ENCODE data around the gene CEP70.
"Not testable (repeated sequence)": the region's sequence is repeated elsewhere in the genome, so short reads cannot be mapped to it uniquely, and the experiment has no call there.

The CEP70 gene

DNA sequence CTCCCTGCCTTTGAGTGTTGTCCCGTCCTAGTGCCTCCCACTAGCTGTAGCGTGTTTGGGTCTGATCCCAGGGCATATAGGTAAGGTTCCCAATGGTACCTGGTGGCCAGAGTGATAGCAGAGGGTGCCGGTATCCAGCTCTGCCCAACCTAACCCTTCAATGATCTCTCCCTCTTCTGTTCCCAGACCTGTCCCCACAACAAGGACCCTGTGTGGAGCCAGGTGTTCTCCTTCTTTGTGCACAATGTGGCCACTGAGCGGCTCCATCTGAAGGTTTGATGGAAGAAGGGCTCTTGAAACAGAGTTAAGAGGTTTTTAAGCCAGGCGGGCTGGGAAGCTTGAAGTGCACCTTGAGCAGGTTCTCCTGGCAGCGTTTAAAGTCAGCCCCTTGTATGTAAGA lies 124.2 kb downstream of the CEP70 start:
- DNase-seq (ENCODE audit: low read depth, low spot score), result no peak

DNA sequence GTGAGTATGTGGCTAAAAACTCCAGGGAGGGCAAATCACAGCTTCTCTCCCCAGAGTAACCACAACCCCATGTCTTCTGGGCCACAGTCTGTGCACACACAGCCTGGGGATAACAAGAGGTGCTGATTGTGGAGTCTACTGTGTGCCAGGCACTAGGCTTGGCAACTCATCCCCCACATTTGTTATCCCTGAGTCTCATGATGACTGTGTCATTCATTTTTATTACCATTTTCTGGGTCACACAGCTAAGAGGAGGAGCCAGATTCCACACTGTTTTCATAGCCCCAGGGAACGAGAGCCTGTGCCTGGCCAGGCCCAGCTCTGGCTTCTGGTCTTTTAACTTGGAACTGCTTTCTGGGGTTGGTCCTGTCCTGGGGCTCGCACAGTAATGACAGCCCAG lies 125.2 kb downstream of the CEP70 start:
- DNase-seq (ENCODE audit: low read depth, low spot score), result peak; percentile 18

DNA sequence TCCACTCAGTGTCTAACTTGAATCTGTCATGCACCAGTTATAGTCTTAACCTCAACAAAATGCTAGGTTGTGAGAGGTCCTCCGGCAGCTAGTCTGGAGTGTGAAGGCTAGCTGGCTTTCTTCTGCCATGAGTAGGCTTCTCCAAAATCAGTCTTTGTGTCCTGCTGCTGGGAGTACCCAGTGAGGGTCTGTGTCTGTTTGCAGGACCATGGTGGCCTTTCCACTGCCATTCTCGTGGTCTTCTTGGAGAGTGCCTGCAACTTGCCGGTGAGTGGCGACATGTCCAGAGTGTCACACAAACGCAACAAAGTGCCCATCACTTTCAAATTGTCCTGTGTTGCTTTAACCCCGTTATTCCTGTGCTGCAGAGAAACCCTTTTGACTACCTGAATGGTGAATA lies 125.6 kb downstream of the CEP70 start:
- DNase-seq (ENCODE audit: low read depth, low spot score), result no peak

DNA sequence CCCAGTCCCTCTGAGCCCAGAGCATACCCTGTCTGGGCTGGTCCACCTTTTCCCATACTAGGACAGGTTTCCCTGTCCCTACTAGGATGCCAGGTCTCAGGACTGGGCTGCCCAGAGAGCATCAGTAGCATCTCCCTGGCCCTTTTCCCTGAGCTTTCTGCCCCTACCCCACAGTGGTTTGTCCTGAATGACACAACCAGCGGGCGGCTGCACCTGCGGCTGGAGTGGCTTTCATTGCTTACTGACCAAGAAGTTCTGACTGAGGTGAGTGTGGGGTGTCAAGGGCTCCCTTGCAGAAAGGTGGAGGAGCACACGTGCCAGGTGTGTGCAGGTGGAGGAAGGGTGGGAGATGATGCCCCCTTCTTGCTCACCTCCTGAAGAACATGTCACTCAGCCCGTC lies 126.1 kb downstream of the CEP70 start:
- no peak for DNase-seq (ENCODE audit: low read depth, low spot score)

DNA sequence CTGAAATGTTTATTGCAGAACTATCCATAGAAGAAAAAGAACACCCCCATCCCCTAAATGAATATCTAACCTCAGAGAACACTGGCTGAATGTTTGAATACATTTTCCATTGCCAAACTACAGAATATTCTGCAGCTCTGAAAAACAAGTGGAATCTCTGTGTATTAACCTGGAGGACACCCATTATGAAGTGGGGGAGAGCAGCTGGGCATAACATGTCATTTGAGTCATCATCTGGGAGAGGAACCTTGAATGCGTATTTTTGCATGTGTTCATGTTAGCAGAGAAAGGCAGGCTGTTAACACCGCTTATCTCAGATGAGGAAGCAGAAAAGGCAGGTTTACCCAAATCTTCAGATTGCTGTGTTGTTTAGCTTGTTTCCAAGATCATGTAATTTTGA lies 128.1 kb downstream of the CEP70 start:
- DNase-seq (ENCODE audit: low read depth, low spot score), result no peak

DNA sequence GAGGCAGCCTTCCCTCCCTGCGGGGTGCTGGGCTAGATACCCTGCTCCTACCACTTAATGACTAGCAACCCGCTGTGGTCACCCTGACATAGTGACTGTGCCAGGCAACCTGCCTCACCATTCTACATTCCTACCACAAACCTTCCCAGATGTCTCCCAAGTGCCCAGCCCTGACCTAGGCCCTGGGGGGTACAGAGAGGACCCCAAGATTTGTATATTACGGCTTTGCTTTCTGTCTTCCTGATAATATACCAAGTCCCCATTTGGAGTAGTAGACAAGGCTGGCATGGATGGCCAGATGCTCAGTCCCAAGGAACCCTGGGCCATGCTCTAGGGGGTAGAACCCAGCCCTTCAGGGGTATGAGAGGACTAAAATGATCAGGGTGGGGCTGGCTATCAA lies 128.6 kb downstream of the CEP70 start:
- no peak for DNase-seq (ENCODE audit: low read depth, low spot score)

DNA sequence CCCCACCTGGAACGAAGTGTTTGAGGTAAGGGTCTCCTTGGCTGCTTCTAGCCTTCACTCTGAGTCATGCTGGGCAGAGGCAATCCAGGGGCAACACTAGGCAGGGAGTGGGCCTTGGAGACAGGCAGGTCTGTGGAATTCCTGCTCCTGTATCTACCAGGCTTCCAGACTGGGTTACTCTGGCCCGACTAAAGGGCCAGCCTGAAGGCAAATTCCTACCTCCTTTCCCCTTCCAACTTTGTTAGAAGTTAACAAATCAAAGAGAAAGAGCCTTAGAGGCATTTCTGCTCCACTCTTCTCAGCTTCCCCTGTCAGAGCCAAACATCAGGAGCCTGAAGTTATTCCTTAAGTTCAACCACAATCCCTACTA lies 129.6 kb downstream of the CEP70 start:
- no peak for DNase-seq (ENCODE audit: low read depth, low spot score)

DNA sequence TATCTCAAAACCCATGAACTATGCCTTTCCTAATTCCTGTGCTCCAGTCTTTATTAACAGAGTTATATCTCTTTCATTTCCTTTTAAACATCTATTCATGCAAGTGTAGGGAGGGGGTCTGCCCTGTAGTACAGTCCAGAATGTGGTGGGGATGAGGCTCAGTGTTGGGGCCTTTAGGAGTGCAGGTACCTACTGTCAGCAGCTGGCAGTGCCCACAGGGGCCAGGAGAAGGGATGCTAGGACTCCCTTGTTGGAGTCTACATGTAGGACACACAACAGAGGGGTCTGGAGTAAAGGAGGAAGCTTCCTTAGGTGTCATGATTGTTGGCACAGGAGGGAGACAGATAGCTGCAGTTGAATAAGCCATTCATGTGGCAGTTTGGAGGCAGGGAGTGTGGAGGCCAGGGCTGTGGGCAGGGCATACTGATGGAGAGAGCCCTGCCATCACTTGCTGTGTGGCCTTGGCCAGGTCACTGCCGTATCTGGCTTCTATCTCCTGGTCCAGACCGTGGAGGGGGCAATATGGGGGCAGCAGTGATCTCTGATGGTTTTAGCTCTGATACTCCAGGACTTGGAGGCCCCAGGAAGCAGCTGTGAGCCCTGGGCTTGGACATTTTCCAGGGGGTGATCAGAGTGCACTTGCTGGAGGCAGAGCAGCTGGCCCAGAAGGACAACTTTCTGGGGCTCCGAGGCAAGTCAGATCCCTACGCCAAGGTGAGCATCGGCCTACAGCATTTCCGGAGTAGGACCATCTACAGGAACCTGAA lies 130.2 kb downstream of the CEP70 start:
- no peak for DNase-seq (ENCODE audit: low read depth, low spot score)

DNA sequence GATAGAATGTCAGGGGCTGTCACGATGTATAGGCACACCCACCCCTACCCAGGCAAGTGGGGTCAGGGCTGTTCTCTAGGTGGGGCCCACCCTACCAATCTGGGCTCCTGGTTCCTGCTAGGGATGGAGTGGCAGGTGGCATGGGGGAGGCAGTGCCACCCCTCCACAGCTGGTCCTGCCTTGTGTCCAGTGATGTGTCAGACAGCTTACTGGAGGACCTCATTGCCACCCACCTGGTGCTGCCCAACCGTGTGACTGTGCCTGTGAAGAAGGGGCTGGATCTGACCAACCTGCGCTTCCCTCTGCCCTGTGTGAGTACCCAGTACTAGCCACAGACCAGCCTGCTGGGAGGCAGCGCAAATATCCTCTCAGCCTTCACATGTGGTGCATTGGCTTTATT lies 132.2 kb downstream of the CEP70 start:
- no peak for DNase-seq (ENCODE audit: low read depth, low spot score)

DNA sequence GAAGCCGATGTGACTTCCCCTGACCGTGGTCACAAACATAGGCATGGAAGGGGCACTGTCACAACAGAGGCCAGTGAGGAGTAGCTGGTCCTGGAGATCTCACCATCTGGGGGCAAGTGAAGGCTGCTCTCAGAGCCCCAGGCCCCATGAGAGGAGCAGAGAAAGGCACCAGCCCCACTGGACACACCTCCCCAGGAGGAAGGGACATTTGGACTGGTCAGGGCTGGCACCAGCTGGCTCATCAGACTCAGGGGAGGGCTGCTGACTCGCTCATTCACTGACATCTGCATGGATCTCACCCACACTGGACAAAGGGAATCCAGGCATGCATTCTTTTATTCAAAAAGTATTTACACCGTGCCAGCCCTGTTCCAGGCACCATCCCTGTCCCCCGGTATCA lies 132.8 kb downstream of the CEP70 start:
- DNase-seq (ENCODE audit: low read depth, low spot score), result peak; percentile 20

DNA sequence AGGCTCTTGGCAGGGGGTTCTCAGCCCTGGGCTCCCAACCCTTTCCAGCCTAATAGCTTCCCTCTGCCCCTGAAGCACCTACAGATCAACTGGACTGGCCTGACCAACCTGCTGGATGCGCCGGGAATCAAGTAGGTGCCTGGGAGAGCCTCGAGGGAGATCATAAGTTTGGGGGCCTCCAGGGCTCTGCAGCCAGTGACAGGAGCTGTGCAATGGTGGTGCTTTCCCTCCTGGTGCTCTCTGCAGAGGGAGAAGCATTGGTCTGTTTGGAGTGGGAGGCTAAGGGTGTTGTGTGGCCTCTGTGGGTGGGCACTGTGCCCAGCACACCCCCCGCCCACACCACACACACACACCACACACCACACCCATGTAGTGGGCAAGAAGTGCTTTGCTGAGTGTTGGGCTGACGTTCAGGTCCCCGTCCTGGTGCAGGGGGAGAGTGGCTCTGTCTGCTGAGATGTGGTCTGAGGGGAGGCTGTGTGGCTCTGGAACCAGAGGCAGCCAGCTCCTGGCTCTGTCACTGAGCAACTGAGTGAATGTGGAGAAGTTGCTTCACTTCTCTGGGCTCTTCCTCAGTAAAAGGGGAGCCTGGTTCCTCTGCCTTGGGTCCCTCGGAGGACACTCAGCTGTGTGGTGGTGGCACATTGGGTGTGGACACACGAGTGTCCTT lies 133.4 kb downstream of the CEP70 start:
- DNase-seq (ENCODE audit: low read depth, low spot score), result no peak

DNA sequence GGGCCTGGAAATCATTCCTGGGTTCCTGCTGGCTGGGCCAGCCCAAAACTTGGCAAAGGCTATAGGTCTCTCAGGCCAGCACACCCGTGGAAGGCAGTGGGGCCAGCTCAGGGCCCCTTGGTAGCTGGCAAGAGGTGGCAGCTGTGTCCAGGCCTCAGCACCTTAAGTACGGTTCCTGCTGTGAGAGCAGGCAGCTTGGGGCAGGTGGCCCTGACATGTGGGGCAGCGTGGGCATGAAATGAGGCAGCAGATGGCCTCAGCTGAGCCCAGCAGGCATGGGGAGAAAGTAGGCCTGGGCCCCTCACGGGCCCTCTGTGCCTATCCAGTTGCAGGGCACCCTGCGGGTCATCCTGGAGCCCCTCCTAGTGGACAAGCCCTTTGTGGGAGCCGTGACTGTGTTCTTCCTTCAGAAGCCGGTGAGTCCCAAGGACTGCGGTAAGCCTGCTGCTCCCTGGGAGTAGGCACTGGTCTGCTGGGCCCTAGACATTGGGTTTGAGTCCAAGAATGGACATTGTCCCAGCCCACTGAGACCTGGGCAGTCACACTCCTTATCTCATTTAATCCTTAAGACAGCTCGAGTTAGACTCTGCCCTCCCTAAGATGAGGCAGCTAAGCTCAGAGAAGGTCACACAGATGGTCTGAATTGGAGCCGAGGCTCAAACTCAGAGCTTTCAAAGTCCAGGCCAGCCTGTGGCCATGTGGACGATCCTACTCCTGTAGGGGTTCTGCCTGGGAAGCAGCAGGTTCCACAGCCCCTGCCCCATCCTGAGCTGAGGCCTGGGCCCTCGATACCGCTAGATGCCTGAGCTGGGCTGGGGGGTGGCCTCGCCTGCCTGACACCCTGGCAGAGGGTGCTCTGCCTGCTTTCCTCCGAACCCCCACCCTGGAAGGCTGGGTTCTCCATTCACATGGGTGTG lies 134.2 kb downstream of the CEP70 start:
- no peak for DNase-seq (ENCODE audit: low read depth, low spot score)

DNA sequence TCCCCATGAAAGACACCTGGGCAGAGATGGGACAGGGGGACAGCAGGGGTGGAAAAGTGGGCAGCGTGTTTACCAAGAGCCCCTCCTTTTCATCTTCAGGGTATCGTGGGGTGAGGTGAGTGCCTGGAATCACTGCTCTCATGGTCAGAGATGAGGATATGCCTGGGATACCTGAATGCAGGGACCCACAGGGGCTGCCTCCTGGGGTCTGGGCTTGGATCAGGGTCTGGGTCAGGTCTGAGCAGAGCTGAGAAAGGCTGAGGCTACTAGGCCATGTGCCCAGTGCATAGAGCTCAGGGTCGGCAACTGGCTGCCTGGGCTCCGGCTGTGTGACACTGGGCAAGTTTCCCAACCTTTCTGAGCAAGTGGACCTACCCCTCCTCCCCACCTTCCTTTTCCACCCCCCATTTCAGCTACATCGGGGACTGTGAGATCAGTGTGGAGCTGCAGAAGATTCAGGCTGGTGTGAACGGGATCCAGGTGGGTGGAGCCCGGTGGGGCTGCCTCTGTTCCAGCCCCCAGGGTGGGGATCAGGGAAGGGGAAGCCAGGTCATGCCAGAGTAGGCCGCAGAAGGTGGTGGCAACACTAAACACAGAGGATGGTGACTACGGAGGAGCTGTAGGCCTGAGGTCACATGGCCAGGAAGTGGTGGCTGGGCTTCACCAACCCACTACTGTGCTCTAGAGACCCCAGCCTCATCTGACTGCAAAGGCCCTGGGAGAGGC lies 135.1 kb downstream of the CEP70 start:
- no peak for DNase-seq (ENCODE audit: low read depth, low spot score)

DNA sequence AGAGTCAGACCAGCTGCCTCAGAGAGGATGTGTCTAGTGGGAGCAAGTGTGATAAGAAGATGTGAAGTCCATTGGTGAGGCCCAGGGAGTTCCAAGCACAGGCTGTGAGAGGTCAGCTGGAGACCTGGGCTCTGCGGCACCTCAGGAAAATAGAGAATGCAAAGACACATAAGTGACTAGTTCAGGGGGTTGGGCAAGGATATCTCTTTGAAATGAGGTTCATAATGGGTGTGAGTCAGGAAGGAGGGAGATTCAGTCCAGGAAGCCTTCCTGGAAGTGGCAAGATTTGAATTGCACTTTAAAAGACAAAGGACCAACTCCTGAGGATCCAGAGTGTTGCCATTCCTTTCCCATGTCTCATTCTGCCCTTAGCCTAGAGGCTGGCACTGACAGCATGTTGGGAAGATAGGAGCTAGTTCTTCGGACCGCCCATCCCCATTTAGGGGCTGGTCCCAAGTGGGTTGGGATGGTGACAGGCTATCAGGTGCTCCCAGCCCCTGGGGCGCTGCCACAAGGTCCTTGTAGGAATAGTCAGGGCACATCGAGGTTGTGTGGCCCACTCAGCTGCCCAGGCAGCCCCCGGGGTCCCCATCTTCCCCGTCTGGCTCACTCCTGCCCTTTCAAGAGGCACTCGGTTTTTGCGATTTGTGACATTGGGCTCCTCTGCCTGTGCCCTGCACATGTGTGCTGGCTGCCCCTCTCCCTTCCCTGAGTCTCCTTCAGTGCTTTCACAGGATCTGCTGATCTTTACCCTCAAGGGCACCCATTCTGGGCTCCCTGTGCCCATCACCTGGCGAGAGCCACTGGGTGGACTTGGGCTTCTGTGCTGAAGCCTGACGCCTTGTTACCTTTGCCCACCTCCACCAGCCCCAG lies 136.0 kb downstream of the CEP70 start:
- DNase-seq (ENCODE audit: low read depth, low spot score), result no peak

DNA sequence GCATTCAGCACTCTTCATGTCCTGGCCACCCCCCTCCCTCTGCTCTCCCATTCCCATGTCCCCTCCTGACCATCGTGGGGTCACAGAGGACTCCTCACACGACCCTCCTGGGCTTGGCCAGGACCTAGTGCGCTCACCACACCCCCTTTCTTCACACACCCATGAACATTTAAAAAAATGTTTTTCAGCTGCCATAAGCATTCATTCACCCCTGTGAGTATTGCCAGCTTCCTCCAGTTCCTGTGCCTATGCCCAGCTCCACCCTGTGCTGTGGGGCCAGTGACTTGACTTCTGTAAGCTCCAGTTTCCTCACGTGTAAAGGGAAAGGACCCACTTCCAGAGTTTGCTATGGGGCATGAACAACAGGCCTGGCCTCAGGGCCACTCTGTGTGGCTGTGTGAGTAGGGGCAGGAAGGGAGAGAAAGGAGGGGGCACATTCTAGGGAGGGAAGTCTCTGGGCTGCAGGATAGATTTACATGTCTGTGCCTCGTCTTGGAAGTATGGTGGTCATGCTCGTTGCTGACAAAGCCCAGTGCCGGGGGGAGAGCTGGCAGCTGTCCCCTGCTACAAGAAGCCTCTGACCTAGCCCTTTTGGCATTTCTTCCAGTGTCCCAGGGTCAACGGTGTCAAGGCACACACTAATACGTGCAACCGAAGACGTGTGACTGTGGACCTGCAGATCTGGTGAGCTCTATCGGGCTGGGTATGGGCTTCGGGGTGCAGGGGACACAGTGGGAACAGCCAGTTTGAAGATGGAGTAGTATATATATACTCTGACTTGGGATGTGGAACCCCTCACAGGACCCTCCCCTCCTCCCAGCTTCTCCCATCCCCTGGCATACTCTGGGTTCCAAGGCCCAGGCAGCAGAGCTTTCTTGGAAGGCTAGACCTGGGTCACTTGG lies 136.8 kb downstream of the CEP70 start:
- DNase-seq (ENCODE audit: low read depth, low spot score), result no peak

DNA sequence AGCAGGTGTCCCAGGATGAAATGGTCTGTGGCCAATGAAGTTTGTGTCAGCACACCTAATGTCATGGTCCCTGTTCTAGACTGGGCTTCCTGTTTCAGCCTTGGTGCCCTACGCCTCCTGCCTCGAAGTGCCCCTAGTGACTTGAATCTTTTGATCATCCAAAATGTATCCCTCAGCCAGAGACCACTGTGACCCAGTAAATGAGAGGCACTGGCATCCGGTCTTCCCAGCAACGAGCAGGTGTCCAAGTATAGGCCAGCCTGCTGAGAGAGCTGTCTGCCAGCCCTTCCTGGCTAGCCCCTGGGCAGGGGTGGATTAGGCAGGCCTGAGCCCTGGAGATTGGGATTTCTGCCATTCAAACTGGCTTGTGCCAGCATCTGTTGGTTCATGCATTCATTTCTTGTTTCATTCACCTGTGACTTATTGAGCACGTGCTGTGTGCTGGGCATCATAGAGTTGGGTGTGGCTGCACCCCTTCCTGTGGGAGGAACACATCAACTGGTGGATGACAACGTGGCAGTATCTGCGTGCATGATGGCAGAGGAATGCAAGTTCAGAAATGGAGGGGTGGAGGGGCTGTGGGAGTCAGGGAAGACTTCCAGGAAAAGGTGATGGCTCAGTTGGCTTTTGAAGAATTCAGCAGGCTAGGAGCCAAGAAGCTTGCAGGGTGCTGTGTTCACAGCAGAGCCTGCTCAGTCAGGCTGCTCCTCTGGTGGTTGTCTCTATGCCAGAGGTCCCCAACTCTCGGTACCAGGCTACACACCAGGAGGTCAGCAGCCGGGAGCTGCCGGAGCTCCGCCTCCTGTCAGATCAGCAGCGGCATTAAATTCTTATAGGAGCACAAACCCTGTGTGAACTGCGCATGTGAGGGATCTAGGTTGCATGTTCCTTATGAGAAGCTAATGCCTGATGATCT lies 138.0 kb downstream of the CEP70 start:
- peak; percentile 48 for DNase-seq (ENCODE audit: low read depth, low spot score)

DNA sequence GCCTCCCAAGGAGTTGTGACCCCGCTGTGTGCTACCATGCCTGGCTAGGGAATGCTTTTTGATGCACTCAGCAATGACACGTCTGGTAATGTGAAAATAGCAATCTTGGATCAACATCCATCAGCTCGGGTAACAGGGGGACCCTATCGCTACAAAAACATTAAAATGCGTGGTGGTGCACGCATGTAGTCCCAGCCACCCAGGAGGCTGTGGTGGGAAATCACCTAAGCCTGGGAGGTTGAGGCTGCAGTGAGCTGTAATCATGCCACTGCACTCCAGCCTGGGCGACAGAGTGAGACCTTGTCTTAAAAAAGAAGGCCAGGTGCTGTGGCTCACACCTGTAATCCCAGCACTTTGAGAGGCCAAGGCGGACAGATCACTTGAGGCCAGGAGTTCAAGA lies 140.1 kb downstream of the CEP70 start:
- DNase-seq (ENCODE audit: low read depth, low spot score), result not testable (repeated sequence)

DNA sequence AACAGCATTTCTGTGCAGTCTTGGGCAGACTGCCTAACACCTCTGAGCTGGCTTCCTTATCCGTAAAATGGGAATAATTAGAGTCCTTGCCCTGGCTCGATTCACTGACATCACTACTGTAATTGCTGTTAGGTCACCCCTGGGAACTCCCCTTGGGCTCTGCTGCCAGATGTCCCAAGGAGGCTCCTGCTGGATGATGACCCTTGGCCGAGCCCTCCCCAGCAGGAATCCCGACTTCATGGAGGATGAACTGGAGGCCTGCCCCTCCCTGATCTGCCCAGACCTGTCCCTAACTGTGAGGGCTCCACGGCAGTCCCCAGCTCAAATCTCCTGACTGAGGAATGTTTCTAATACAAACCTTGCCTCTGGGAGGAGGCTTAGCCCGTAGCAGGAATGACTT lies 141.6 kb downstream of the CEP70 start:
- no peak for DNase-seq (ENCODE audit: low read depth, low spot score)
